Astrocyte (in vitro differentiated cells and primary cell): Measurements from ENCODE around the gene TBXAS1.

Experiments used
- CTCF ChIP-seq: IDR thresholded peaks from 2 replicates; pipeline ENCODE4 v1.5.1; 2011; ENCODE audit warnings: low read depth, mild to moderate bottlenecking, inconsistent platforms, low read length, moderate library complexity; ENCODE audit not compliant: insufficient read depth
- EZH2 ChIP-seq: IDR thresholded peaks from 2 replicates; pipeline ENCODE4 v1.6.1; 2012; ENCODE audit warnings: mild to moderate bottlenecking, low read length, inconsistent platforms; ENCODE audit not compliant: insufficient read depth

GRCh38 chr7:139854124-139854511, 25.1 kb downstream of the TBXAS1 start:
- no peak for TF ChIP-seq CTCF
- no peak for TF ChIP-seq EZH2
